Measurements from ENCODE around the gene PRICKLE1.

GRCh38 chr12:42571327-42572009 lies 18.1 kb downstream of the PRICKLE1 start:
- TF ChIP-seq, protein P1, sequence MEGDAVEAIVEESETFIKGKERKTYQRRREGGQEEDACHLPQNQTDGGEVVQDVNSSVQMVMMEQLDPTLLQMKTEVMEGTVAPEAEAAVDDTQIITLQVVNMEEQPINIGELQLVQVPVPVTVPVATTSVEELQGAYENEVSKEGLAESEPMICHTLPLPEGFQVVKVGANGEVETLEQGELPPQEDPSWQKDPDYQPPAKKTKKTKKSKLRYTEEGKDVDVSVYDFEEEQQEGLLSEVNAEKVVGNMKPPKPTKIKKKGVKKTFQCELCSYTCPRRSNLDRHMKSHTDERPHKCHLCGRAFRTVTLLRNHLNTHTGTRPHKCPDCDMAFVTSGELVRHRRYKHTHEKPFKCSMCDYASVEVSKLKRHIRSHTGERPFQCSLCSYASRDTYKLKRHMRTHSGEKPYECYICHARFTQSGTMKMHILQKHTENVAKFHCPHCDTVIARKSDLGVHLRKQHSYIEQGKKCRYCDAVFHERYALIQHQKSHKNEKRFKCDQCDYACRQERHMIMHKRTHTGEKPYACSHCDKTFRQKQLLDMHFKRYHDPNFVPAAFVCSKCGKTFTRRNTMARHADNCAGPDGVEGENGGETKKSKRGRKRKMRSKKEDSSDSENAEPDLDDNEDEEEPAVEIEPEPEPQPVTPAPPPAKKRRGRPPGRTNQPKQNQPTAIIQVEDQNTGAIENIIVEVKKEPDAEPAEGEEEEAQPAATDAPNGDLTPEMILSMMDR (IDR thresholded peaks at IDR 0.05 in 2 of 3, conservative IDR thresholded peaks at IDR 0.05 in 1 of 3; ENCODE audit: insufficient read depth in 2 of 3, low read depth in 1 of 3, low read length in 3 of 3) = no peak
- TF ChIP-seq, protein P2, sequence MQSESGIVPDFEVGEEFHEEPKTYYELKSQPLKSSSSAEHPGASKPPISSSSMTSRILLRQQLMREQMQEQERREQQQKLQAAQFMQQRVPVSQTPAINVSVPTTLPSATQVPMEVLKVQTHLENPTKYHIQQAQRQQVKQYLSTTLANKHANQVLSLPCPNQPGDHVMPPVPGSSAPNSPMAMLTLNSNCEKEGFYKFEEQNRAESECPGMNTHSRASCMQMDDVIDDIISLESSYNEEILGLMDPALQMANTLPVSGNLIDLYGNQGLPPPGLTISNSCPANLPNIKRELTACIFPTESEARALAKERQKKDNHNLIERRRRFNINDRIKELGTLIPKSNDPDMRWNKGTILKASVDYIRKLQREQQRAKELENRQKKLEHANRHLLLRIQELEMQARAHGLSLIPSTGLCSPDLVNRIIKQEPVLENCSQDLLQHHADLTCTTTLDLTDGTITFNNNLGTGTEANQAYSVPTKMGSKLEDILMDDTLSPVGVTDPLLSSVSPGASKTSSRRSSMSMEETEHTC (IDR thresholded peaks at IDR 0.05) = no peak
- TF ChIP-seq NR2F6 (CRISPR knock-in tag; IDR thresholded peaks at IDR 0.05) = no peak
- no peak for TF ChIP-seq CHD7 (IDR thresholded peaks at IDR 0.05; ENCODE audit: low read depth, low read length)
- no peak for TF ChIP-seq ZNF41 (CRISPR knock-in tag; conservative IDR thresholded peaks at IDR 0.05)
- no peak for TF ChIP-seq ZBTB1 (CRISPR knock-in tag; IDR thresholded peaks at IDR 0.05; ENCODE audit: borderline replicate concordance, low read depth)
